Body of pancreas (tissue), 4 donors: Measurements from ENCODE around the gene VCAN. TPM values are rescaled to one million over a fixed set of nuclear protein-coding genes. Genes with fewer than 3 reads are reported as not detected.

Source experiments
- ATAC-seq: fragments of 150-250 bp; one replicate; pipeline ENCODE4 v1.9.1; 2016
- DNase-seq, 4 donors: peaks; one replicate each; pipeline ENCODE4 v3.0.0-alpha.2; 2019
- H3K27ac ChIP-seq, 4 donors: fragments of 200-600 bp; sonication (generic); 1 replicate in 3 of 4; 2 replicates in 1 of 4; pipeline versions ENCODE4 v1.5.1 to v1.6.1; 2016 to 2019; ENCODE audit warnings: mild to moderate bottlenecking in 1 of 4, mixed read lengths in 1 of 4, moderate library complexity in 1 of 4
- H3K27me3 ChIP-seq, 2 donors: fragments of 200-600 bp; sonication (generic); one replicate each; pipeline ENCODE4 v1.6.0; 2016; ENCODE audit warnings: mild to moderate bottlenecking in 1 of 2
- H3K36me3 ChIP-seq, 2 donors: fragments of 200-600 bp; sonication (generic); replicated peaks in 1 of 2; 2 replicates each; pipeline ENCODE4 v1.5.1; 2016; ENCODE audit warnings: low read depth in 2 of 2; ENCODE audit not compliant: insufficient read depth in 1 of 2
- H3K4me1 ChIP-seq: fragments of 200-600 bp; sonication (generic); one replicate; pipeline ENCODE4 v1.6.0; 2016
- H3K4me3 ChIP-seq, 2 donors: fragments of 200-600 bp; sonication (generic); 1 replicate in 1 of 2; 2 replicates in 1 of 2; pipeline ENCODE4 v1.5.1; 2016 to 2019
- H3K9me3 ChIP-seq, 3 donors: fragments of 200-600 bp; sonication (generic); 1 replicate in 2 of 3; 2 replicates in 1 of 3; pipeline ENCODE4 v1.5.1; 2016
- CTCF ChIP-seq, 7 experiments: fragments of 450-650 bp in 4 of 7; fragments of 200-600 bp in 3 of 7; sonication (generic) in 3 of 7; IDR thresholded peaks; one replicate each; pipeline ENCODE4 v1.5.1; 2016 to 2019; ENCODE audit warnings: antibody characterized with exemption in 7 of 7
- POLR2A ChIP-seq, 3 donors: fragments of 450-650 bp; IDR thresholded peaks; one replicate each; pipeline ENCODE4 v1.6.1; 2016; ENCODE audit warnings: antibody characterized with exemption in 3 of 3, mild to moderate bottlenecking in 2 of 3
- WGBS, 2 donors: methylation state at CpG; one replicate each; pipeline ENCODE4 v1.1.5; 2017; 5-methylcytosine and 5-hydroxymethylcytosine counted together
- intact Hi-C: fragments of 100-400 bp; cut with DNase I; formaldehyde crosslinking; loops from one replicate; pipeline ENCODE4 v1.15.1; 2023
- total RNA-seq, 2 donors: library from RNA; depleted of rRNA; stranded (reverse); fragments of >200 nt; gene quantifications; one replicate each; pipeline ENCODE4 v1.1.0, GENCODE V29; 2016

VCAN gene
- total RNA-seq, 2 donors from 2014 or later: 19.4 to 33.7 TPM

GRCh38 chr5:83510260-83510659 lies 38.7 kb downstream of the VCAN start:
- no peak for ATAC-seq
- peaks cover 0 to 2% of the 10 kb centered on the region in 2 donors for H3K27me3 ChIP-seq
- no peaks in the 10 kb centered on the region for H3K4me1 ChIP-seq
- no peak for TF ChIP-seq POLR2A (IDR thresholded peaks at IDR 0.05)
- no peak for TF ChIP-seq CTCF (IDR thresholded peaks at IDR 0.05)
- H3K27ac ChIP-seq: no peak overlapping the region
- no peaks in the 10 kb centered on the region for H3K9me3 ChIP-seq
- intact Hi-C loops: no loop called here
- DNase-seq: no peak
- H3K4me3 ChIP-seq: no peak overlapping the region
- 88% methylated on average over 1 of the region's 1 CpG for WGBS, 2 donors
- H3K36me3 ChIP-seq: no peaks in the 10 kb centered on the region

GRCh38 chr5:83512061-83512745 lies 40.7 kb downstream of the VCAN start:
- TF ChIP-seq CTCF (IDR thresholded peaks at IDR 0.05): no peak
- Histone ChIP-seq H3K27ac (no peak overlapping the region), H3K27me3 (no peaks in the 10 kb centered on the region), H3K36me3 (no peaks in the 10 kb centered on the region), H3K4me3 (no peak overlapping the region), H3K4me1 (no peaks in the 10 kb centered on the region), H3K9me3 (no peaks in the 10 kb centered on the region)
- 84 to 88% methylated on average over 13 of the region's 13 CpGs for WGBS, 2 donors
- no peak for ATAC-seq
- intact Hi-C loops: no loop called here
- DNase-seq: no peak

GRCh38 chr5:83513081-83513480 lies 41.5 kb downstream of the VCAN start:
- no peak for TF ChIP-seq POLR2A (IDR thresholded peaks at IDR 0.05)
- TF ChIP-seq CTCF (IDR thresholded peaks at IDR 0.05): no peak
- ATAC-seq: no peak
- no peak overlapping the region for H3K4me3 ChIP-seq
- H3K36me3 ChIP-seq: no peaks in the 10 kb centered on the region
- 47 to 55% methylated on average over 1 of the region's 1 CpG for WGBS, 2 donors
- DNase-seq: no peak
- no peaks in the 10 kb centered on the region for H3K9me3 ChIP-seq
- H3K27ac ChIP-seq: no peak overlapping the region
- H3K27me3 ChIP-seq: no peaks in the 10 kb centered on the region
- no peaks in the 10 kb centered on the region for H3K4me1 ChIP-seq
- intact Hi-C loops: no loop called here

GRCh38 chr5:83513491-83513890 lies 41.9 kb downstream of the VCAN start:
- Histone ChIP-seq H3K4me3 (no peak overlapping the region), H3K9me3 (no peaks in the 10 kb centered on the region), H3K27ac (no peak overlapping the region), H3K4me1 (no peaks in the 10 kb centered on the region), H3K27me3 (no peaks in the 10 kb centered on the region), H3K36me3 (no peaks in the 10 kb centered on the region)
- ATAC-seq: no peak
- no peak for DNase-seq
- WGBS, 2 donors: 68% methylated on average over 3 of the region's 3 CpGs
- intact Hi-C loops: no loop called here
- no peak for TF ChIP-seq POLR2A (IDR thresholded peaks at IDR 0.05)
- no peak for TF ChIP-seq CTCF (IDR thresholded peaks at IDR 0.05)

GRCh38 chr5:83516377-83516776 lies 44.8 kb downstream of the VCAN start:
- no peaks in the 10 kb centered on the region for H3K9me3 ChIP-seq
- intact Hi-C loops: no loop called here
- H3K4me1 ChIP-seq: no peaks in the 10 kb centered on the region
- no peaks in the 10 kb centered on the region for H3K27me3 ChIP-seq
- ATAC-seq (no peak), DNase-seq (no peak)
- no peak overlapping the region for H3K4me3 ChIP-seq
- TF ChIP-seq CTCF (IDR thresholded peaks at IDR 0.05) (no peak), POLR2A (IDR thresholded peaks at IDR 0.05) (no peak)
- H3K36me3 ChIP-seq: no peaks in the 10 kb centered on the region
- 47 to 62% methylated on average over 2 of the region's 2 CpGs for WGBS, 2 donors
- H3K27ac ChIP-seq: no peak overlapping the region
